ENCODE data around the gene ZBTB2. TPM values are rescaled to one million over a fixed set of nuclear protein-coding genes. Genes with fewer than 3 reads are reported as not detected.
"Not testable (repeated sequence)": the region's sequence is repeated elsewhere in the genome, so short reads cannot be mapped to it uniquely, and the experiment has no call there.

ZBTB2 gene
- total and polyA plus RNA-seq, 11 donors: 3.2 to 8.2 (median 5.0) TPM

DNA sequence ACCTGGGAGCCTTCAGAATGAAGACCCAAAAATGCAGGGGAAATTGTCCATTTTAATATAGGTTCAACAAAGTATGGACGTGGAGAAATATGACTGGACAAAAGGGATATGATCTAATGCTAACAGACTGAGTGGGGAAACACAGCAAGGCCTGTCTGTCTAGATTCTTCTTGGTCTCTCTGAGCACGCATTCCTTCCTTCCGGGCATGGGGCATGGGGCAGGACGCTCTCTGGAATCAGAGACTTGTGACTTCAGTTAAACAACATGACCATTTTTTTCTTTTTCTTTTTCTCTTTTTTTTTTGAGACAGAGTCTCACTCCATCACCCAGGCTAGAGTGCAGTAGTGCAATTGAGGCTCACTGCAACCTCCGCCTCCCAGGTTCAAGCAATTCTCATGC is 31.9 kb downstream of the ZBTB2 start:
- Histone ChIP-seq H3K4me3 (no peak overlapping the region), H3K27me3 (no peaks in the 10 kb centered on the region), H3K9me3 (no peaks in the 10 kb centered on the region), H3K27ac (no peak overlapping the region), H3K4me1 (peaks cover 0 to 8% (median 0%) of the 10 kb centered on the region in 12 donors), H3K36me3 (peaks cover 0 to 70% (median 34%) of the 10 kb centered on the region in 9 donors)
- WGBS, 4 donors: 91 to 96% (median 94%) methylated on average over 5 of the region's 5 CpGs
- ATAC-seq (no peak), DNase-seq (no peak)
- no peak for TF ChIP-seq POLR2A (IDR thresholded peaks at IDR 0.05)
- TF ChIP-seq, protein P1, sequence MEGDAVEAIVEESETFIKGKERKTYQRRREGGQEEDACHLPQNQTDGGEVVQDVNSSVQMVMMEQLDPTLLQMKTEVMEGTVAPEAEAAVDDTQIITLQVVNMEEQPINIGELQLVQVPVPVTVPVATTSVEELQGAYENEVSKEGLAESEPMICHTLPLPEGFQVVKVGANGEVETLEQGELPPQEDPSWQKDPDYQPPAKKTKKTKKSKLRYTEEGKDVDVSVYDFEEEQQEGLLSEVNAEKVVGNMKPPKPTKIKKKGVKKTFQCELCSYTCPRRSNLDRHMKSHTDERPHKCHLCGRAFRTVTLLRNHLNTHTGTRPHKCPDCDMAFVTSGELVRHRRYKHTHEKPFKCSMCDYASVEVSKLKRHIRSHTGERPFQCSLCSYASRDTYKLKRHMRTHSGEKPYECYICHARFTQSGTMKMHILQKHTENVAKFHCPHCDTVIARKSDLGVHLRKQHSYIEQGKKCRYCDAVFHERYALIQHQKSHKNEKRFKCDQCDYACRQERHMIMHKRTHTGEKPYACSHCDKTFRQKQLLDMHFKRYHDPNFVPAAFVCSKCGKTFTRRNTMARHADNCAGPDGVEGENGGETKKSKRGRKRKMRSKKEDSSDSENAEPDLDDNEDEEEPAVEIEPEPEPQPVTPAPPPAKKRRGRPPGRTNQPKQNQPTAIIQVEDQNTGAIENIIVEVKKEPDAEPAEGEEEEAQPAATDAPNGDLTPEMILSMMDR (IDR thresholded peaks at IDR 0.05): no peak
- intact Hi-C loops (cut with DNase I): no loop called here

DNA sequence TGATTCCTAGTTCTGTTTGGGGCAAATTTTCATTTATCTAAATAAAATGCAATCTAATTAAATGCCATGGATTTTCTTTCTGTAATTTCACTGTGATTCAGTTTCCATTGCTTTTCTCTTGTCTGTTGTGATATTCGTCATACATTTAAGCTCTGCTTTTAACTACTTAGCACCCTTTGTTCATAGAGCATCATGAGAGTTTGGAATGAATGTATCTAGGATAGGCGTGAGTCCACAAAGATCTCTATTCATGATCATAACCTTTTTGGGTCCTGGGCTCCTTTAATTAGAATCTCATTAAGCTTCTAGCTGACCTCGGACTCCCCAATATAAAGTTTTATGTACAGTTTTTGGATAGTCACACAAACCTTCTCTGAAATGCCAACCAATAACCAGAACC is 32.9 kb downstream of the ZBTB2 start:
- no peak for TF ChIP-seq POLR2A (IDR thresholded peaks at IDR 0.05)
- TF ChIP-seq, protein P1 (IDR thresholded peaks at IDR 0.05): no peak
- Histone ChIP-seq H3K4me3 (no peak overlapping the region), H3K27ac (no peak overlapping the region), H3K4me1 (peaks cover 0 to 8% (median 0%) of the 10 kb centered on the region in 12 donors), H3K9me3 (no peaks in the 10 kb centered on the region), H3K36me3 (peaks cover 0 to 66% (median 32%) of the 10 kb centered on the region in 9 donors), H3K27me3 (no peaks in the 10 kb centered on the region)
- intact Hi-C loops (cut with DNase I): no loop called here
- DNase-seq (no peak), ATAC-seq (no peak)
- WGBS, 4 donors: 91 to 97% (median 95%) methylated on average over 3 of the region's 3 CpGs

DNA sequence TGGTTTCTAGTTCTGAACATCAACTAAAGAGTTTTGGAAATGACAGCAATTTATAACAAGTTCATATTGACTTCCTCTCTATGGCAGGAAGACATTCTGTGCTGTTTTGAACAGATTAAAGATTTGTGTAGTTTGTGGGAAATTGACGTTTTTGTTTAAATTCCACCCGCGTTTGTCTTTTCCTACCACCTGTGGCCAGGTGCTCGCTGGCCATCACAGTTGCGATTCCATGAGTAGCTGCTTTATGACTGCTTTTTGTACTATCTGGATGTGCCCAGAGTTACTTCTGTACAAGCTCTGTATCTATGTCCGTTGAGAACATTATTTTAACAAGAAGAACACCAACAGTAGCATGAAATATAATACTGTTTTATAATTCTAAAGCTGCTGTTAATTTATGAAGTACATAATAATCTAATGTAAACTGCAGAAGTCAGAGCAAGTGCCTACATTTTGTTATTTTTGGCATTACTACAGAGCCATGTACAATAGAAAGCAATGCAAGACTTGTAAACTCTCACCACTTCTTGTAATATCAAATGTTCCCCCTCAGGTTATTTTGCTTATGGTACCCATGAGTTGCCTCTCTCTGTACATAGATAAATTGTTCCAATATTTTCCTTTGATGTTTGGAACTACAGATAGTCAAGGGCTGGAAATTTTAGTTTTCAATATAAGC is 33.5 kb downstream of the ZBTB2 start:
- Histone ChIP-seq H3K4me3 (no peak overlapping the region), H3K27me3 (no peaks in the 10 kb centered on the region), H3K4me1 (peaks cover 0 to 12% (median 2%) of the 10 kb centered on the region in 12 donors), H3K9me3 (no peaks in the 10 kb centered on the region), H3K36me3 (peaks cover 0 to 61% (median 31%) of the 10 kb centered on the region in 9 donors), H3K27ac (no peak overlapping the region)
- intact Hi-C loops (cut with DNase I): no loop called here
- no peak for TF ChIP-seq POLR2A (IDR thresholded peaks at IDR 0.05)
- TF ChIP-seq, protein P1 (IDR thresholded peaks at IDR 0.05): no peak
- no peak for DNase-seq
- WGBS, 4 donors: 78 to 91% (median 84%) methylated on average over 6 of the region's 6 CpGs
- no peak for ATAC-seq

DNA sequence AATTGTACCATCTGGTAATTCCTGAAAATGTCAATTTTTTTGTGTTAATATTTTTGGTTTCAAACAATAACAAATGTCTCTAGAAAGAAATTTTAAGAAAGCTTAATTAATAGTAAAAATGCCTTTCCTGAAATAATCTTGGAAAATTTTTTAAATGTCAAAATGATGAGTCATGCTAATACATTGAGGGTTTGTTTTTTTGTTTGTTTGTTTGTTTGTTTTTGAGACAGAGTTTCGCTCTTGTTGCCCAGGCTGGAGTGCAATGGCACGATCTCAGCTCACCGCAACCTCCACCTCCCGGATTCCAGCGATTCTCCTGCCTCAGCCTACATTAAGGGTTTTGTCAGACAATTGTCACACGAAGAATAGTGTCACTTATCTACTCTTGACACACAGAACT is 34.4 kb downstream of the ZBTB2 start:
- peaks cover 0 to 17% (median 3%) of the 10 kb centered on the region in 12 donors for H3K4me1 ChIP-seq
- 82 to 90% (median 86%) methylated on average over 6 of the region's 6 CpGs for WGBS, 4 donors
- H3K27me3 ChIP-seq; ATAC-seq; H3K4me3 ChIP-seq; H3K9me3 ChIP-seq; DNase-seq; intact Hi-C loops (cut with DNase I): not testable (repeated sequence)
- H3K36me3 ChIP-seq: peaks cover 0 to 52% (median 23%) of the 10 kb centered on the region in 9 donors
- H3K27ac ChIP-seq: peak overlapping the region in 2 of 12 donors; percentile 4 to 24

All from heart left ventricle (tissue), 16 donors.